Measurements from ENCODE around the gene CLEC11A.

DNA sequence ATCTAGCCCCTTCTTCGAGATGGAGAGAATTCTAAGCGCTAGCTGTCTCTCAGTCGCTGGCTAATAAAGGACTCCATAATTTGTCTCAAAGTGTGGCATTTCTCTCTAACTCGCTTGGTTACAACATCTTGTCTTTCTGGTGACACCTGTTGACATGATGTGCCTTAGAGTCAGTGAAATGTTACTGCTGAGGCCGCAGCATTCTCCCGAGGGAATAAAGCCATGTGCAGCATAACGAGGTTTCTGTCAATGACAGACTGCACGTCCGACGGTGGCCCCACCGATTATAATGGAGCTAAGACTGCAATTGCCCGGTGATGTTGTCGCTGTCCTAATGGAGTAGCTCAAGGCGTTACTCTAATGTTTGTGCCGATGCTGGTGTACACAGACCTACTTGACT, 26.8 kb downstream of the CLEC11A start:
- TF ChIP-seq, protein P1, sequence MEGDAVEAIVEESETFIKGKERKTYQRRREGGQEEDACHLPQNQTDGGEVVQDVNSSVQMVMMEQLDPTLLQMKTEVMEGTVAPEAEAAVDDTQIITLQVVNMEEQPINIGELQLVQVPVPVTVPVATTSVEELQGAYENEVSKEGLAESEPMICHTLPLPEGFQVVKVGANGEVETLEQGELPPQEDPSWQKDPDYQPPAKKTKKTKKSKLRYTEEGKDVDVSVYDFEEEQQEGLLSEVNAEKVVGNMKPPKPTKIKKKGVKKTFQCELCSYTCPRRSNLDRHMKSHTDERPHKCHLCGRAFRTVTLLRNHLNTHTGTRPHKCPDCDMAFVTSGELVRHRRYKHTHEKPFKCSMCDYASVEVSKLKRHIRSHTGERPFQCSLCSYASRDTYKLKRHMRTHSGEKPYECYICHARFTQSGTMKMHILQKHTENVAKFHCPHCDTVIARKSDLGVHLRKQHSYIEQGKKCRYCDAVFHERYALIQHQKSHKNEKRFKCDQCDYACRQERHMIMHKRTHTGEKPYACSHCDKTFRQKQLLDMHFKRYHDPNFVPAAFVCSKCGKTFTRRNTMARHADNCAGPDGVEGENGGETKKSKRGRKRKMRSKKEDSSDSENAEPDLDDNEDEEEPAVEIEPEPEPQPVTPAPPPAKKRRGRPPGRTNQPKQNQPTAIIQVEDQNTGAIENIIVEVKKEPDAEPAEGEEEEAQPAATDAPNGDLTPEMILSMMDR (IDR thresholded peaks at IDR 0.05) = no peak
- no peak for TF ChIP-seq POLR2A (IDR thresholded peaks at IDR 0.05)

Measured in right lobe of liver (tissue), 4 donors.